H1 (cell line): ENCODE measurements around the gene MOGAT3. TPM values are rescaled to one million over a fixed set of nuclear protein-coding genes. Genes with fewer than 3 reads are reported as not detected.

Experiments
- CTCF ChIA-PET: fragments of 300-600 bp; sonication (Branson Sonifier 250); formaldehyde crosslinking; loops from one replicate; lab custom pipeline; 2021; ENCODE audit not compliant: partially characterized antibody; lab: Charles Lee
- POLR2A ChIA-PET: fragments of 300-600 bp; sonication (Branson Sonifier 250); formaldehyde crosslinking; loops from one replicate; lab custom pipeline; 2021; ENCODE audit warnings: inconsistent platforms; ENCODE audit not compliant: partially characterized antibody; lab: Charles Lee
- DNase-seq, 2 experiments: peaks; one replicate each; pipeline versions ENCODE4 v3.0.0 to v3.0.0-alpha.2; 2010 to 2022; ENCODE audit warnings: low spot score in 2 of 2, low read depth in 1 of 2, mixed read lengths in 1 of 2
- FAIRE-seq: peaks from 2 replicates; lab custom pipeline; 2011; peaks lifted over from hg19 to GRCh38; lab: Jason Lieb, UNC
- H2AFZ ChIP-seq: 2 replicates; pipeline ENCODE4 v1.8.1; 2012; ENCODE audit warnings: low read length, inconsistent platforms
- H2AK5ac ChIP-seq: 2 replicates; pipeline ENCODE4 v1.6.1; 2013; ENCODE audit warnings: low read depth, low read length
- H2BK120ac ChIP-seq: replicated peaks from 2 replicates; pipeline ENCODE3; 2013; ENCODE audit warnings: low read depth, low read length, inconsistent platforms
- H2BK12ac ChIP-seq: 2 replicates; pipeline ENCODE4 v1.6.1; 2013; ENCODE audit warnings: low read depth, low read length
- H2BK15ac ChIP-seq: 2 replicates; pipeline ENCODE4 v1.6.1; 2013; ENCODE audit warnings: low read length
- H2BK20ac ChIP-seq: 2 replicates; pipeline ENCODE4 v1.6.1; 2013; ENCODE audit warnings: low read length
- H2BK5ac ChIP-seq: 2 replicates; pipeline ENCODE4 v1.6.1; 2013; ENCODE audit warnings: low read depth, low read length
- H3K14ac ChIP-seq: 2 replicates; pipeline ENCODE4 v1.6.1; 2013; ENCODE audit warnings: inconsistent platforms; ENCODE audit not compliant: insufficient read length
- H3K18ac ChIP-seq: 2 replicates; pipeline ENCODE4 v1.6.1; 2013; ENCODE audit warnings: low read length; ENCODE audit errors: extremely low read depth
- H3K23ac ChIP-seq: 2 replicates; pipeline ENCODE4 v1.6.1; 2013; ENCODE audit warnings: inconsistent platforms; ENCODE audit not compliant: insufficient read length
- H3K23me2 ChIP-seq: 2 replicates; pipeline ENCODE4 v1.6.1; 2013; ENCODE audit warnings: low read depth, low read length
- H3K27ac ChIP-seq: 2 replicates; pipeline ENCODE4 v1.6.1; 2011; ENCODE audit warnings: low read depth, low read length, inconsistent platforms
- H3K27me3 ChIP-seq, 4 experiments: replicated peaks in 1 of 4; 1 replicate in 1 of 4; 2 replicates in 3 of 4; pipeline versions ENCODE4 v1.6.1 to v1.8.1; 2011 to 2013; ENCODE audit warnings: low read length in 3 of 4, mild to moderate bottlenecking in 3 of 4, inconsistent platforms in 2 of 4, mixed read lengths in 2 of 4, moderate library complexity in 1 of 4; ENCODE audit not compliant: control insufficient read depth in 3 of 4, insufficient read depth in 3 of 4; ENCODE audit errors: extremely low read depth in 1 of 4
- H3K36me3 ChIP-seq, 4 experiments: 2 replicates each; pipeline versions ENCODE4 v1.6.1 to v1.8.1; 2011 to 2013; ENCODE audit warnings: mild to moderate bottlenecking in 4 of 4, low read length in 3 of 4, moderate library complexity in 2 of 4, control low read depth in 1 of 4, inconsistent platforms in 1 of 4; ENCODE audit not compliant: insufficient read depth in 4 of 4, control insufficient read depth in 2 of 4
- H3K4ac ChIP-seq: replicated peaks from 2 replicates; pipeline ENCODE3; 2013; ENCODE audit warnings: low read length, low read depth, mixed read lengths, inconsistent platforms; ENCODE audit not compliant: insufficient read length
- H3K4me1 ChIP-seq, 4 experiments: replicated peaks in 1 of 4; 1 replicate in 1 of 4; 2 replicates in 3 of 4; pipeline versions ENCODE4 v1.6.1 to v1.8.1; 2011 to 2013; ENCODE audit warnings: low read length in 3 of 4, inconsistent platforms in 2 of 4, mixed read lengths in 1 of 4; ENCODE audit not compliant: insufficient read depth in 4 of 4, control insufficient read depth in 3 of 4
- H3K4me2 ChIP-seq, 2 experiments: 2 replicates each; pipeline versions ENCODE4 v1.6.1 to v1.8.1; 2011 to 2013; ENCODE audit warnings: low read depth in 2 of 2, low read length in 2 of 2, control low read depth in 1 of 2, inconsistent platforms in 1 of 2, mild to moderate bottlenecking in 1 of 2; ENCODE audit not compliant: insufficient read depth in 1 of 2
- H3K4me3 ChIP-seq, 4 experiments: fragments of 200-600, 300-600 bp in 1 of 4; sonication (generic), shearing (Covaris generic), sonication (Bioruptor Twin) in 1 of 4; 2 replicates each; pipeline versions ENCODE4 v1.5.1 to v1.8.1; 2011 to 2016; ENCODE audit warnings: low read length in 4 of 4, low read depth in 3 of 4, control low read depth in 2 of 4, inconsistent platforms in 2 of 4, mild to moderate bottlenecking in 2 of 4, mixed read lengths in 1 of 4, moderate library complexity in 1 of 4; ENCODE audit not compliant: insufficient read depth in 2 of 4; ENCODE audit errors: extremely low read depth in 1 of 4
- H3K56ac ChIP-seq: replicated peaks from 2 replicates; pipeline ENCODE3; 2013; ENCODE audit warnings: low read depth, mild to moderate bottlenecking, mixed read lengths, low read length, inconsistent platforms; ENCODE audit not compliant: insufficient read length
- H3K79me1 ChIP-seq: 2 replicates; pipeline ENCODE4 v1.6.1; 2013; ENCODE audit warnings: low read depth, low read length, control low read depth
- H3K79me2 ChIP-seq, 2 experiments: 2 replicates each; pipeline versions ENCODE4 v1.6.1 to v1.8.1; 2012 to 2013; ENCODE audit warnings: low read length in 2 of 2, mild to moderate bottlenecking in 2 of 2, inconsistent platforms in 1 of 2; ENCODE audit not compliant: insufficient read depth in 2 of 2, control insufficient read depth in 1 of 2
- H3K9ac ChIP-seq, 4 experiments: replicated peaks in 1 of 4; 1 replicate in 1 of 4; 2 replicates in 3 of 4; pipeline versions ENCODE4 v1.6.1 to v1.8.1; 2011 to 2013; ENCODE audit warnings: low read depth in 3 of 4, low read length in 3 of 4, control low read depth in 2 of 4, mild to moderate bottlenecking in 2 of 4, moderate library complexity in 2 of 4, inconsistent platforms in 1 of 4; ENCODE audit errors: extremely low read depth in 1 of 4
- H3K9me3 ChIP-seq, 2 experiments: 2 replicates each; pipeline versions ENCODE4 v1.6.1 to v1.8.1; 2012 to 2013; ENCODE audit warnings: mild to moderate bottlenecking in 2 of 2, moderate library complexity in 2 of 2, control low read depth in 1 of 2, inconsistent platforms in 1 of 2, low read depth in 1 of 2, low read length in 1 of 2, mixed read lengths in 1 of 2; ENCODE audit not compliant: insufficient read depth in 2 of 2
- H4K20me1 ChIP-seq, 2 experiments: replicated peaks in 1 of 2; 2 replicates each; pipeline versions ENCODE3 to v1.8.1; 2011 to 2013; ENCODE audit warnings: inconsistent platforms in 2 of 2, low read length in 2 of 2, mild to moderate bottlenecking in 1 of 2; ENCODE audit not compliant: insufficient read depth in 2 of 2, control insufficient read depth in 1 of 2
- H4K5ac ChIP-seq: 2 replicates; pipeline ENCODE4 v1.6.1; 2013; ENCODE audit warnings: low read length, low read depth, mixed read lengths, inconsistent platforms; ENCODE audit not compliant: insufficient read length
- H4K8ac ChIP-seq: 2 replicates; pipeline ENCODE4 v1.8.0; 2013; ENCODE audit warnings: mild to moderate bottlenecking, moderate library complexity, low read length, inconsistent platforms; ENCODE audit not compliant: insufficient read depth; ENCODE audit errors: extremely low read depth
- H4K91ac ChIP-seq: replicated peaks from 2 replicates; pipeline ENCODE3; 2013; ENCODE audit warnings: low read length, mixed read lengths, inconsistent platforms; ENCODE audit not compliant: insufficient read length
- ATF2 ChIP-seq: IDR thresholded peaks from 2 replicates; pipeline ENCODE4 v1.6.1; 2012; ENCODE audit warnings: low read length, inconsistent platforms
- BRCA1 ChIP-seq: IDR thresholded peaks from 2 replicates; pipeline ENCODE4 v1.6.1; 2012; ENCODE audit warnings: low read depth, low read length, improper control_type of control experiment
- CEBPB ChIP-seq: IDR thresholded peaks from 2 replicates; pipeline ENCODE4 v1.6.1; 2012; ENCODE audit warnings: low read depth, low read length
- CHD1 ChIP-seq: IDR thresholded peaks from 2 replicates; pipeline ENCODE4 v1.6.1; 2012; ENCODE audit warnings: low read depth, low read length, improper control_type of control experiment
- JUND ChIP-seq: IDR thresholded peaks from 2 replicates; pipeline ENCODE4 v1.6.1; 2011; ENCODE audit warnings: mild to moderate bottlenecking, improper control_type of control experiment, low read length
- POLR2AphosphoS5 ChIP-seq: IDR thresholded peaks from 2 replicates; pipeline ENCODE4 v1.6.1; 2011; ENCODE audit warnings: low read depth, low read length
- POU5F1 ChIP-seq: IDR thresholded peaks from 2 replicates; pipeline ENCODE4 v1.6.1; 2011; ENCODE audit warnings: low read depth, mild to moderate bottlenecking, low read length, moderate library complexity
- RNF2 ChIP-seq: fragments of 200-900, 300-1000 bp; sonication (generic); IDR thresholded peaks from 2 replicates; pipeline ENCODE4 v1.7.1; 2016; ENCODE audit warnings: borderline replicate concordance, low read depth, mild to moderate bottlenecking, antibody characterized with exemption, low read length; ENCODE audit not compliant: poor library complexity, severe bottlenecking; ENCODE audit errors: missing control alignments
- TCF12 ChIP-seq: IDR thresholded peaks from 2 replicates; pipeline ENCODE4 v1.6.1; 2011; ENCODE audit warnings: low read depth, mild to moderate bottlenecking, low read length
- WGBS, 2 experiments: shearing (Covaris generic) in 1 of 2; methylation state at CpG; one replicate each; pipeline versions ENCODE4 v1.1.6 to v1.1.7; 2013 to 2015; ENCODE audit warnings: low lambda C conversion rate in 2 of 2, mixed read lengths in 2 of 2, inconsistent platforms in 1 of 2, low coverage in 1 of 2, missing lambda C conversion rate in 1 of 2; ENCODE audit not compliant: insufficient replicate concordance in 2 of 2, insufficient coverage in 1 of 2, insufficient read length in 1 of 2; ENCODE audit errors: extremely low coverage in 1 of 2, missing lambda C conversion rate in 1 of 2; 5-methylcytosine and 5-hydroxymethylcytosine counted together
- polyA plus RNA-seq, 7 experiments: library from polyadenylated mRNA; depleted of rRNA in 3 of 7; stranded (reverse) in 5 of 7; unstranded in 2 of 7; fragments of >200 nt in 5 of 7; fragments of 200-250 nt in 2 of 7; gene quantifications; 1 replicate in 5 of 7; 2 replicates in 1 of 7; 4 replicates in 1 of 7; pipeline versions ENCODE4 v1.2.1 to v1.2.3, GENCODE V29; 2011 to 2013; ENCODE audit warnings: missing spikeins in 2 of 7, mixed read lengths in 2 of 7
- total RNA-seq: library from RNA; stranded (reverse); fragmentation: NEBNext Ultra II Directional; extraction: Animal tissue kit (Norgen Biotek cat#: 25700); gene quantifications from 2 replicates; pipeline ENCODE4 v1.2.1, GENCODE V29; 2021
- TF ChIP-seq, protein P1 (sequence below): IDR thresholded peaks from 2 replicates; pipeline ENCODE4 v1.6.1; 2011; ENCODE audit warnings: low read length, improper control_type of control experiment

Gene MOGAT3
- total and polyA plus RNA-seq, 2 of the 8 experiments (the other 6 are each of a cell fraction or from before 2014, with no cell fraction given): 0.21 to 0.82 TPM

DNA sequence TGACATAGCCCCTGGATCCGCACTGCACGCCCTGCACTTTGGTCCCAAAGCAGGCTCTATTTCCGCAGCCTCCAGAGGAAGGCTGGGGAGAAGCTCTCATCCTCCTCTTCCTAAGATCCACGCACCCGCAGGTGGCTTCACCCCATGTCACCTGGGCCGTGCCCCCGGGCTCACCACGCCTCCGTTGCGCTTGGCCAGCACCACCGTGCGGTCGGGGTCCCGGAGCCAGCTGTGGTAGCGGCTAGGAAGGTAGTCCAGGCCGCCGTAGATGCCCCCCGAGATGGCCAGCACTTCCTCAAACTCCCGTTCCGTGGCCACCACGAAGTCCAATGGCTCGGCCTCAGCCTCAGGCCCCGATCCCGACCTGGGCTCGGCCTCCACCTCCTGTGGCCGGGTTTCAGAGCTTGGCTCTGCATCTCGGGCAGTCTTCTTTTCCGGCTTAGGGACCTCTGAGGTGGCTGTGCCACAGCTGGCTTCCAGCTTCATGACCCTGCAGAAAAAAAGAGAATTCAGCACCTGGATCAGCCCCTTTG, 26.4 kb downstream of the MOGAT3 start:
- H3K4me1 ChIP-seq: peaks cover 3 to 44% (median 29%) of the 10 kb centered on the region in 4 experiments
- H2AK5ac ChIP-seq: no peak overlapping the region
- peak overlapping the region; percentile 44 to 95 for H3K4me2 ChIP-seq
- H2AFZ ChIP-seq: 0 out of 2 replicates have a peak overlapping the region, but pooled peaks have one; percentile 36
- H4K91ac ChIP-seq: no peak overlapping the region
- DNase-seq (peak in 1 of 2 experiments; percentile 77), FAIRE-seq (no peak)
- CTCF ChIA-PET: interaction anchor here (0.6 to 6.0 kb wide), 22 partner anchors 9 to 271 kb away, joined by 3 to 90 read pairs (median 4); partner anchors contain the start of genes CLDN15, FIS1 and VGF
- H3K79me1 ChIP-seq: no peaks in the 10 kb centered on the region
- H4K20me1 ChIP-seq: peaks cover 0 to 7% of the 10 kb centered on the region in 2 experiments
- H3K36me3 ChIP-seq: no peaks in the 10 kb centered on the region
- no peak overlapping the region for H3K9ac ChIP-seq
- H3K9me3 ChIP-seq: no peaks in the 10 kb centered on the region
- no peak overlapping the region for H4K5ac ChIP-seq
- peaks cover 21% of the 10 kb centered on the region for H3K23me2 ChIP-seq
- no peak overlapping the region for H3K23ac ChIP-seq
- H3K56ac ChIP-seq: no peak overlapping the region
- peak overlapping the region; percentile 26; the same call in 1 of the 2 replicates for H4K8ac ChIP-seq
- H3K18ac ChIP-seq: peak overlapping the region; percentile 48; the same call in 1 of the 2 replicates
- H2BK120ac ChIP-seq: no peak overlapping the region
- no peak overlapping the region for H3K27ac ChIP-seq
- no peaks in the 10 kb centered on the region for H3K79me2 ChIP-seq
- H2BK12ac ChIP-seq: no peak overlapping the region
- peaks cover 60 to 99% (median 88%) of the 10 kb centered on the region in 4 experiments for H3K27me3 ChIP-seq
- no peak overlapping the region for H3K14ac ChIP-seq
- H2BK5ac ChIP-seq: no peak overlapping the region
- 0 out of 2 replicates have a peak overlapping the region, but pooled peaks have one; percentile 55 for H2BK20ac ChIP-seq
- H3K4me3 ChIP-seq: peak overlapping the region; percentile 31 to 68 (median 51); a peak in 7 of 8 replicates
- no peak overlapping the region; the same call in 1 of the 2 replicates for H2BK15ac ChIP-seq
- POLR2A ChIA-PET: interaction anchor here (0.6 to 2.3 kb wide), 19 partner anchors 8 to 285 kb away, joined by 3 to 8 read pairs (median 4); partner anchors contain the start of genes AP1S1, SERPINE1, UFSP1 and VGF
- WGBS, 2 experiments: 13% methylated on average over 28 of the region's 28 CpGs; no CpG with 5 or more reads in 1 of the 2 experiments
- no peak overlapping the region for H3K4ac ChIP-seq
- TF ChIP-seq CHD1 (no peak), ATF2 (no peak), POLR2AphosphoS5 (peak; percentile 38; the same call in 1 of the 2 replicates), BRCA1 (no peak), TCF12 (peak; percentile 98), RNF2 (peak; percentile 5), JUND (no peak), POU5F1 (no peak), CEBPB (no peak)
- TF ChIP-seq, protein P1, sequence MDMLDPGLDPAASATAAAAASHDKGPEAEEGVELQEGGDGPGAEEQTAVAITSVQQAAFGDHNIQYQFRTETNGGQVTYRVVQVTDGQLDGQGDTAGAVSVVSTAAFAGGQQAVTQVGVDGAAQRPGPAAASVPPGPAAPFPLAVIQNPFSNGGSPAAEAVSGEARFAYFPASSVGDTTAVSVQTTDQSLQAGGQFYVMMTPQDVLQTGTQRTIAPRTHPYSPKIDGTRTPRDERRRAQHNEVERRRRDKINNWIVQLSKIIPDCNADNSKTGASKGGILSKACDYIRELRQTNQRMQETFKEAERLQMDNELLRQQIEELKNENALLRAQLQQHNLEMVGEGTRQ: no peak
